Activated effector memory CD4-positive, alpha-beta T cell treated with Interleukin-2 at 50 U/mL for 16 hours (primary cell): Measurements from ENCODE around the gene MARCKS.
A peak's percentile ranks its signal among the peaks of the same experiment; 100 is the strongest.

ENCODE experiments used
- DNase-seq: peaks from one replicate; pipeline ENCODE4 v3.0.0-alpha.2; 2020

The MARCKS gene

DNA sequence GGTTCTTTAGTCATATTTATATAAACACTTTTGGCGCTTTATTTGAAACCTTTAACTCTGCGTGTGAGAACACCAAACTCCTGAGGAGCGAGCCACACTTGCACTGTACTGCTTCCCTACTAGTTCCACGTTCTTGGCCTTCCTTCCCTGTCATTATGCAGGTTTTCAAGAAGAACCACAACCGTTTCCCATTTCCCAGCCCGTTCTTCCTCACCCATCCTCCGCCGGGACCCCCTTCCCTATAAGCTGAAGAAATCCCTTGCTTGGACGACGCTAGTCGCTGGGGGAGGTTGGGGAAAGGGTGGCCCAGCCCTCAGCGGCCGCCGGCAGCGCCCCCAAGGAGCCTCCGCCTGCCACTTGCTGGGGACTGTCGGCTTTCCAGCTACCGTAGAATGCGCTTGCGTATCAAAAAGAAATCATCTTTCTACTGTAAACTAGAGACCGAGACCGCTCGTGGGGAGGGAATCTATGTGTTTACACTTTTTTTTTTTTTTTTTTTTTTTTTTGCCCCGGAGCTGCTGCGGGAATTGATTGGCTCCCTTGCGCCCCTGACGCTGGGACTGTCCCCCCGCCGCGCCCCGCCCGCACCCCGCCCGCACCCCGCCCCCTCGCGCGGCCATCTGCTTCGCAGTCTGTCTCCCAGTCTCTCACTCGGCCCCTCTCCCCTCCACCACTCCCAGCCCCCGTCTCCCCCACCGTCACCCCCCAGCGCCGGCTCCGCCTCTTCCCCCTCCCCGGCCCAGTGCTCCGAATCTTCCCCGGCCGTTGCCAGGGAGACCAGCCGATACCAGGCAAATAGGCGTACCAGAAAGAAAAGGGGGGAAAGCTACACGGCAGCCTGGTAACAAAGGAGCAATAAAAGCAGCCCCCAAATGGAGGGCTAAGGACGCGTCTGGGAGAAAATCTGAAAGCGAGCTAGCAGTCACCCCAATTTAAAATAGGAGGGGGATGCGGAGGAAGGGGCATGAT, 2.3 kb upstream of the MARCKS start:
- no peak for DNase-seq

- DNase-seq = no peak
Observed at GRCh38 chr6:113855500-113856374, 1.4 kb upstream of the MARCKS start.

- no peak for DNase-seq
Observed at GRCh38 chr6:113856375-113856624, 845 bp upstream of the MARCKS start.

GRCh38 chr6:113857556-113858479, 673 bp downstream of the MARCKS start:
- no peak for DNase-seq

- DNase-seq = peak; percentile 35
Observed at GRCh38 chr6:113858480-113859348, 1.6 kb downstream of the MARCKS start.

GRCh38 chr6:113859349-113860180, 2.4 kb downstream of the MARCKS start:
- no peak for DNase-seq

DNA sequence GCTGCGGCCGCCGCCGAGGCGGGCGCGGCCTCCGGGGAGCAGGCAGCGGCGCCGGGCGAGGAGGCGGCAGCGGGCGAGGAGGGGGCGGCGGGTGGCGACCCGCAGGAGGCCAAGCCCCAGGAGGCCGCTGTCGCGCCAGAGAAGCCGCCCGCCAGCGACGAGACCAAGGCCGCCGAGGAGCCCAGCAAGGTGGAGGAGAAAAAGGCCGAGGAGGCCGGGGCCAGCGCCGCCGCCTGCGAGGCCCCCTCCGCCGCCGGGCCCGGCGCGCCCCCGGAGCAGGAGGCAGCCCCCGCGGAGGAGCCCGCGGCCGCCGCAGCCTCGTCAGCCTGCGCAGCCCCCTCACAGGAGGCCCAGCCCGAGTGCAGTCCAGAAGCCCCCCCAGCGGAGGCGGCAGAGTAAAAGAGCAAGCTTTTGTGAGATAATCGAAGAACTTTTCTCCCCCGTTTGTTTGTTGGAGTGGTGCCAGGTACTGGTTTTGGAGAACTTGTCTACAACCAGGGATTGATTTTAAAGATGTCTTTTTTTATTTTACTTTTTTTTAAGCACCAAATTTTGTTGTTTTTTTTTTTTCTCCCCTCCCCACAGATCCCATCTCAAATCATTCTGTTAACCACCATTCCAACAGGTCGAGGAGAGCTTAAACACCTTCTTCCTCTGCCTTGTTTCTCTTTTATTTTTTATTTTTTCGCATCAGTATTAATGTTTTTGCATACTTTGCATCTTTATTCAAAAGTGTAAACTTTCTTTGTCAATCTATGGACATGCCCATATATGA, 3.2 kb downstream of the MARCKS start:
- no peak for DNase-seq

- DNase-seq = no peak
Observed at GRCh38 chr6:113862112-113862511, 5.0 kb downstream of the MARCKS start.

- no peak for DNase-seq
Observed at GRCh38 chr6:113870917-113871316, 13.8 kb downstream of the MARCKS start.

GRCh38 chr6:113871975-113872374, 14.8 kb downstream of the MARCKS start:
- no peak for DNase-seq

DNA sequence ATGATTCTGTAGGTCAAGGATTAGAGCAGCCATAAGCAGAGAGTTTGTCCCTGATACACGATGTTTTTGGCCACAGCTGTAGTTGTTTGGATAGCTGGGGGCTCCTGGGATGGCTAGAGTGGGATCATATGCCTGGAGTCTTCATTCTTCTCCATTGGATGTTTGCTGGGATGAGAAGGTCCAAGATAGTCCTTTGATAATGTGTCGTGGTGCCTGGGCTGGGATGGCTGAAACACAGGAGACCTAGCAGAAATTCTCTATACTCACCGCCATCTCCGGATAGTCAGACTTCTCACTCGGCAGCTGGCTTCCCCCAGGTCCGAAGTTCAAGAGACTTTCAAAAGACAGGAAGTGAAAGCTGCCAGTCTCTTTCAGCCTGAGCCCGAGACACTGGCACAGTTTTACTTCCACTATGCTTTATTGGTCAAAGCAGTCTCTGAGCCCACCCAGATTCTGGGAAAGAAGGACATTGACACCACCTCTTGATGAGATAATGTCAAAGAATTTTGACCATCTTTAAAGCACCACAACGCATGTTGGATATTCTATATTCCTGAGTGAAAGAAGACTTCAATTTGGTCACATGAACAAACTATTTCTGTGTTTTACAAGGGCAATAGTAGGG, 16.0 kb downstream of the MARCKS start:
- DNase-seq = no peak

DNA sequence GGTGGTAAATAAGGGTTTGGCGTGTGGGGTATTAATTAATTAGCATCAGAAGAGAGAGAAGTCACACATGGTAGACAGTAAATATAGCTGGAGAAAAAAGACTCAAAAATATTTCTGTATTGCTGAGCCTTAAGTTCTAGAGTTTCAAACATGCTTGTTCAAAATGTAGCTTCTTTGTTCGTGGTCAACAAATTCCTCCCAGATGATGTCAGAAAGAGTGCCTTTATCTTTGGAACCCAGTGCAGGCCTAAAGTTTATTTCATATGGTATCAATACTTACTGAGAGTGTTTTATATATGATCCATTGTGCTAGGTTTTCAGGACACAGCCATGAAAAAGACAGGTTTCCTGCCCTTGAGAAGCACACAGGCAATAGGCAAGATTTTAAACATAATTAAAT, 18.3 kb downstream of the MARCKS start:
- no peak for DNase-seq

DNA sequence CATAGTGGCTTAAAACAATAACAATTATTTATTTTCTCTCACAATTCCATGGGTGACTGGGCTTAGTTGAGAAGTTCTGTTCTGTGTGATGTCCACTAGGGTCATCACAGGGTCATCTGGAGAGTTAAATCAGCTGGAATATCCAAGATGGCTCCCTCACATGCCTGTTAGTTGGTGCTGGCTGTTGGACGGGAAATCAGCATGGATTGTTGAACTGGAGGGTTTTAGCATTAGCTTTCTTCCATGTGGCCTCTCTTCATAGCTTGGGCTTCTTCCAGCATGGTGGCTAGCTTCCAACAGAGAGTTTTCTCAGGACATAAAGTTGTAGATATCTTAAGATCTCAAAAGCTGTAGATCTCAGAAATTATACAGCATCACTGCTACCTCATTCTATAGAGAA, 19.6 kb downstream of the MARCKS start:
- no peak for DNase-seq

DNA sequence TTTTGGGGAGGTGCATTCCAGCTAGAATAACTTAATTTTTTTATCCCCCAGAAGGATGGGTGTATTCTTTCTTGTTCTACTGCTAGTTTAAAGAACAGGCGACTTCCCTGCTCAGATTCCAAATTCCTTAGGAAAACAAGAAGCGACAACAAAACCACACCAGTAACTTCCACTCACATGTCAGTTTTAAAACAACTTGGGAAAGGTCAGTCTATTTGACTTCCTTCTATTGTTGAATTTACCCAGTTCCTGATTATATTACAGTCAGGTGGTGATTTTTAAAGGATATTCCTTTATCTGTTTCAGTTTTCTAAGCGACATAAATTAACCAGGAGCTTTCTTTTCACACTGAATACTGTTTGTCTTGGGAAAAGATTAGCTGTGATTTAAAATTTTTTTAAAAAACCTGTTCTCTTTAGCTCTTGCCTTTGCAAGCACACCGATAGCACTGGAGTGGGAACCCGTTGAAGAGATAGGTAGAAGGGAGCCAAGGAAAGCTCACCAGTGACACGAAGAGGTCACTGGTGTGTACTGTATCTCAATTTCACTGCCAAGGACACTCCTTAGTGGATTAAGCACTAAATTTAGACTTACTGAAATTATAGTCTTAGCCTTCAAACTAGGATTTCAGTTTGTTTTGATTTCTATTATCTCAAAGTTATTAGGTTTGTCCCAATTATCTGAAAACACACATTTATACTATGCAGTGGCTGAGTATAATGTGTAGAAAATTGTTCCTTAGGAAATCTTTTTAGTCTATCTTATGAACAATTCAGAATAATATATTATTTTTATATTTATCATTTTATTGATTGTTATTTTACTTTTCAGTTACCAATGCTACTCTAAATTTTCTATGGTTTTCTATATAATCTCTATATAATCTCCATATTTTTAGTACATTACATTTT, 22.3 kb downstream of the MARCKS start:
- no peak for DNase-seq

DNA sequence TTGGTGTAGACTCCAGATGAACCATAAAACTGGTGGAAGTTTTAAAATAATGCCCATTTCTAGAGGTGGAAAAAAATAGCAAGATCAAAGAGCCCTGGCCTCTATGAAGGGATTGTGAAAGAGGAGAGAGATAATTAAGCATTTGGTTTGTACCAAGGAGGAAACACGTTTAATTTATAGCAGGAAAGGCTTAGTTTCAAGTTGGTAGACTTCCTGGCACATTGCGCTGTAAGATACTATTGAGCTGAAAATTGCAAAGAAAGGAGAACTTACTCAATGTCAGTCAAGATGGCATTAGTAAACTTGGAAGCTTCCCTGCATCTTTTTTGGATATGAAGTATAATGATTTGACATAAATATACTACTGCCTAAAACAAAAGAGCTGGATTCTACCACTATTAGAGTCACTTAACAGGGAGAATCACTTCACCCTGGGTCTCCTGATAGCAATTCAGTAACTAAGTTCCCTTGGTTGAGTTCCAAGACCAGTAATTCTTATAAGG, 24.4 kb downstream of the MARCKS start:
- no peak for DNase-seq

DNA sequence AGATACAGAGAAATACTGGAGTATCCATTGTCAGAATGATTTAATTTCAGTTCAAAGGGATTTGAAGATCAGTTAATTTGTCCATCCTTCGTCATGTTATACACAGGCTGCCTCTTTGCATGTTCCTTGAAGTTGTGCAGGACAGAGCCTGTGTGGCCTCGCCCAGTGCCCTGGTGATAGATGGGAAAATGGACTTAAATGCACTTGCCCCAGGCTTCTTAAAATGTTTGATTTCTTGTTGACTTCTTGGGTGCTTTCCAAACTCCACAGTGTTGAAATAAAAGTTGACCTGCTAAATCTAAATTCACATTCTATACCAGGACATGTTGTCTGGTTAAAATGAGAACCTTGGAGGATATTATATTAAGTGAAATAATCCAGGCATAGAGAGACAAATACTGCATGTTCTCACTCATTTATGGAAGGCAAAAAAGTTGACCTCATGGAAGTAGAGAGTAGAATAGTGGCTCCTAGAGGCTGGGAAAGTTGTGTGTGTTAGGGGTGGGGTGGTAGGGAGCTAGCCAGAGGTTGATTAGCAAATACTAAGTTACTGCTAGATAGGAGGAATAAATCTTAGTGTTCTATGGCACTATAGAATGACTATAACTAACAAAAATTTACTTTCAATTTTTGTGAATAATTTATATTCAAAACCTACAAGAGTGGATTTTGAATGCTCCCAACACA, 25.3 kb downstream of the MARCKS start:
- DNase-seq = no peak

DNA sequence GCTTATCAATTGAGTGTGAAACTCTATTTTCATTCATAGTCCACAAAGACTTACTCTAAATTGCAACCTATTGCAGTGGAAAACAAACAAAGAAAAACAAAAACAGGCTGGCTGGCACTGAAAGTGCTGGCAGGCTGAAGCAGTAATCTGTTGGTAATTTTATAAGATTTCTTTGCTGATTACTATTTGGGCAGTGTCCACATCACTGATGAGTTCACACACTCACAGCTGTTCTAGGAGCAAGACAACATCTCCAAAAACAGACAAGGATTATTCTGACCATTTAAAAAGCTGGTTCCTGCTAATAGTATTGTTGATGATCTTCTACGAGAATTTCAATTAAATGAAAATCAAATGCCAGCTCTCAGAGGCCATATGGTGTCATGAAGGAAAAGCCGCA, 26.9 kb downstream of the MARCKS start:
- no peak for DNase-seq

DNA sequence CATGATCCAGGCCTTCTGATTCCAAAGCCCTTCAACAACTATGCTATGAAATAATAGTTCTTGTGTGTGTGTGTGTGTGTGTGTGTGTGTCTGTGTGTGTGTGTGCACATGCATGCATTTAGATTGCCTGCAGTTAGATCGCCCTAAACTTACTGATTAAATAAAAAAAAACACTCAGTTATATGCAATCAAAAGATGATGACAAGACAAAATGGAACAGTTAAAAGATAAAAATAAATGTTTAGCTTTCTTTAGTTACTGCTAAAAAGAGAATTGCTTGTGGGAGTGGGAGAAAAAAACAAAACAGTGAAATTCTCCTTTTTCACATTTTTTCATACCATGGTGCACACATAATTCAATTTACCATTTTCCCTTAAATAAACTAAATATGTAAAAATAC, 29.4 kb downstream of the MARCKS start:
- DNase-seq = no peak
